Hepatocyte (in vitro differentiated cells): Measurements from ENCODE around the gene MN1. TPM values are rescaled to one million over a fixed set of nuclear protein-coding genes. Genes with fewer than 3 reads are reported as not detected.

Experiments used
- DNase-seq: peaks from one replicate; pipeline ENCODE4 v3.0.0-alpha.2; 2016; ENCODE audit warnings: low spot score
- H2AFZ ChIP-seq: fragments of 200-600 bp; sonication (generic); 2 replicates; pipeline ENCODE4 v1.6.0; 2016; ENCODE audit warnings: antibody characterized with exemption, mild to moderate bottlenecking
- H3K27ac ChIP-seq: fragments of 200-600 bp; sonication (generic); 2 replicates; pipeline ENCODE4 v1.5.1; 2016; ENCODE audit warnings: mild to moderate bottlenecking
- H3K27me3 ChIP-seq: fragments of 200-600 bp; sonication (generic); 2 replicates; pipeline ENCODE4 v1.6.1; 2016
- H3K36me3 ChIP-seq: fragments of 200-600 bp; sonication (generic); replicated peaks from 2 replicates; pipeline ENCODE4 v1.5.1; 2016; ENCODE audit warnings: low read depth; ENCODE audit not compliant: insufficient read depth
- H3K4me1 ChIP-seq: fragments of 200-600 bp; sonication (generic); 2 replicates; pipeline ENCODE4 v1.5.1; 2016; ENCODE audit warnings: mild to moderate bottlenecking, moderate library complexity; ENCODE audit not compliant: insufficient read depth
- H3K4me2 ChIP-seq: fragments of 200-600 bp; sonication (generic); 2 replicates; pipeline ENCODE4 v1.6.0; 2016
- H3K4me3 ChIP-seq: fragments of 200-600 bp; sonication (generic); 2 replicates; pipeline ENCODE4 v1.5.1; 2016; ENCODE audit warnings: mild to moderate bottlenecking
- H3K79me2 ChIP-seq: fragments of 200-600 bp; sonication (generic); 2 replicates; pipeline ENCODE4 v1.6.0; 2017; ENCODE audit warnings: mild to moderate bottlenecking
- H3K9me2 ChIP-seq: fragments of 200-600 bp; sonication (generic); replicated peaks from 2 replicates; pipeline ENCODE4 v1.6.0; 2017; ENCODE audit warnings: mild to moderate bottlenecking; ENCODE audit not compliant: insufficient read depth
- H3K9me3 ChIP-seq: fragments of 200-600 bp; sonication (generic); 2 replicates; pipeline ENCODE4 v1.5.1; 2016; ENCODE audit warnings: low read depth, mild to moderate bottlenecking
- H4K20me1 ChIP-seq: fragments of 200-600 bp; sonication (generic); 2 replicates; pipeline ENCODE4 v1.6.0; 2016; ENCODE audit warnings: mild to moderate bottlenecking; ENCODE audit not compliant: insufficient read depth, poor library complexity, severe bottlenecking
- CTCF ChIP-seq: fragments of 200-600 bp; sonication (generic); IDR thresholded peaks from 2 replicates; pipeline ENCODE4 v1.5.1; 2016; ENCODE audit warnings: antibody characterized with exemption, mild to moderate bottlenecking; ENCODE audit not compliant: poor library complexity
- EZH2 ChIP-seq: fragments of 200-600 bp; sonication (generic); IDR thresholded peaks from 2 replicates; pipeline ENCODE4 v1.6.1; 2016; ENCODE audit warnings: antibody characterized with exemption, mild to moderate bottlenecking, borderline replicate concordance
- EZH2phosphoT487 ChIP-seq: fragments of 200-600 bp; sonication (generic); IDR thresholded peaks from one replicate; pipeline ENCODE4 v1.6.1; 2018; ENCODE audit warnings: antibody characterized with exemption, mild to moderate bottlenecking, low read depth, moderate library complexity; ENCODE audit not compliant: unreplicated experiment, severe bottlenecking
- WGBS: methylation state at CpG from one replicate; pipeline ENCODE4 v1.1.6; 2016; ENCODE audit warnings: low lambda C conversion rate; ENCODE audit errors: missing lambda C conversion rate; 5-methylcytosine and 5-hydroxymethylcytosine counted together
- polyA plus RNA-seq: library from polyadenylated mRNA; unstranded; fragments of >200 nt; fragmentation: Nextera tagmentation; extraction: Ambion mirVana; gene quantifications from 2 replicates; pipeline ENCODE4 v1.2.1, GENCODE V29; 2016
- total RNA-seq: library from RNA; depleted of rRNA; stranded (reverse); fragments of >200 nt; gene quantifications from 2 replicates; pipeline ENCODE4 v1.2.3, GENCODE V29; 2014

The MN1 gene
- total and polyA plus RNA-seq, 2 experiments from 2014 or later, result 2.3 to 4.4 TPM

GRCh38 chr22:27751277-27752070 is 50.1 kb downstream of the MN1 start:
- Histone ChIP-seq H3K4me3 (no peak overlapping the region), H4K20me1 (no peaks in the 10 kb centered on the region), H3K27me3 (peaks cover under 1% of the 10 kb centered on the region), H3K4me1 (peaks cover 24% of the 10 kb centered on the region), H3K36me3 (no peaks in the 10 kb centered on the region), H3K79me2 (no peaks in the 10 kb centered on the region), H3K9me3 (no peaks in the 10 kb centered on the region), H3K27ac (no peak overlapping the region), H2AFZ (no peak overlapping the region), H3K9me2 (no peaks in the 10 kb centered on the region), H3K4me2 (no peak overlapping the region)
- no peak for DNase-seq
- TF ChIP-seq EZH2phosphoT487, result no peak
- no peak for TF ChIP-seq EZH2
- no peak for TF ChIP-seq CTCF
- WGBS, result 84% methylated on average over 9 of the region's 9 CpGs

- DNase-seq, result no peak
- TF ChIP-seq CTCF (no peak), EZH2 (no peak), EZH2phosphoT487 (no peak)
- no peak overlapping the region for H3K4me3 ChIP-seq
- no peaks in the 10 kb centered on the region for H3K36me3 ChIP-seq
- H3K4me1 ChIP-seq, result peaks cover 24% of the 10 kb centered on the region
- H3K9me2 ChIP-seq, result no peaks in the 10 kb centered on the region
- no peak overlapping the region for H3K4me2 ChIP-seq
- peak overlapping the region; percentile 59 for H3K27ac ChIP-seq
- no peaks in the 10 kb centered on the region for H4K20me1 ChIP-seq
- H3K9me3 ChIP-seq, result no peaks in the 10 kb centered on the region
- peaks cover 8% of the 10 kb centered on the region for H3K27me3 ChIP-seq
- H2AFZ ChIP-seq, result no peak overlapping the region
- 91% methylated on average over 13 of the region's 13 CpGs for WGBS
- H3K79me2 ChIP-seq, result no peaks in the 10 kb centered on the region
These were observed 50.8 kb downstream of the MN1 start for GRCh38 chr22:27750584-27751265.

GRCh38 chr22:27749597-27750225 is 51.8 kb downstream of the MN1 start:
- Histone ChIP-seq H2AFZ (no peak overlapping the region), H3K27ac (peak overlapping the region; percentile 59), H3K4me2 (peak overlapping the region; percentile 65), H3K27me3 (peaks cover 16% of the 10 kb centered on the region), H3K4me1 (peaks cover 24% of the 10 kb centered on the region), H4K20me1 (no peaks in the 10 kb centered on the region), H3K79me2 (no peaks in the 10 kb centered on the region), H3K36me3 (no peaks in the 10 kb centered on the region), H3K9me2 (no peaks in the 10 kb centered on the region), H3K9me3 (no peaks in the 10 kb centered on the region), H3K4me3 (no peak overlapping the region)
- DNase-seq, result peak; percentile 70
- TF ChIP-seq EZH2phosphoT487, result no peak
- TF ChIP-seq EZH2, result no peak
- no peak for TF ChIP-seq CTCF
- 23% methylated on average over 11 of the region's 11 CpGs for WGBS
